GM18511 (cell line): ENCODE data around the gene ZBED4.
A peak's percentile ranks its signal among the peaks of the same experiment; 100 is the strongest.
"Not testable (repeated sequence)": the region's sequence is repeated elsewhere in the genome, so short reads cannot be mapped to it uniquely, and the experiment has no call there.

Experiments
- ATAC-seq: cut with Tn5 transposase; IDR thresholded peaks from one replicate; pipeline ENCODE4 v1.9.1; 2021; ENCODE audit warnings: mild to moderate bottlenecking, moderate library complexity; ENCODE audit not compliant: unreplicated experiment

ZBED4 gene

GRCh38 chr22:49826603-49827270 lies 26.9 kb upstream of the ZBED4 start:
- ATAC-seq: peak; percentile 14

GRCh38 chr22:49827271-49827852 lies 26.3 kb upstream of the ZBED4 start:
- ATAC-seq: peak; percentile 17

GRCh38 chr22:49827853-49828598 lies 25.6 kb upstream of the ZBED4 start, which contains the start of gene BRD1:
TSS of gene BRD1 (minus strand) at chr22:49827873. CDS start at chr22:49824317, 3,556 bp downstream.
- peak; percentile 52 for ATAC-seq

- no peak for ATAC-seq
These were observed 25.1 kb upstream of the ZBED4 start for GRCh38 chr22:49828599-49828965.

GRCh38 chr22:49829044-49829853 lies 24.4 kb upstream of the ZBED4 start:
- ATAC-seq: no peak

- no peak for ATAC-seq
These were observed 20.2 kb upstream of the ZBED4 start for GRCh38 chr22:49833340-49834007.

GRCh38 chr22:49838771-49839717 lies 14.6 kb upstream of the ZBED4 start:
- ATAC-seq: no peak

- no peak for ATAC-seq
These were observed 8.4 kb upstream of the ZBED4 start for GRCh38 chr22:49845241-49845640.

- ATAC-seq: no peak
These were observed 7.8 kb upstream of the ZBED4 start for GRCh38 chr22:49845666-49846459.

GRCh38 chr22:49847751-49848689 lies 5.6 kb upstream of the ZBED4 start:
- no peak for ATAC-seq

GRCh38 chr22:49848690-49849160 lies 4.9 kb upstream of the ZBED4 start:
- no peak for ATAC-seq

GRCh38 chr22:49849161-49850020 lies 4.3 kb upstream of the ZBED4 start:
- ATAC-seq: no peak

- ATAC-seq: no peak
These were observed 3.4 kb upstream of the ZBED4 start for GRCh38 chr22:49850021-49850911.

GRCh38 chr22:49850959-49851802 lies 2.5 kb upstream of the ZBED4 start:
- ATAC-seq: no peak

GRCh38 chr22:49852568-49852897 lies 1.1 kb upstream of the ZBED4 start:
- not testable (repeated sequence) for ATAC-seq
